ENCODE results near the gene PLD2.

DNA sequence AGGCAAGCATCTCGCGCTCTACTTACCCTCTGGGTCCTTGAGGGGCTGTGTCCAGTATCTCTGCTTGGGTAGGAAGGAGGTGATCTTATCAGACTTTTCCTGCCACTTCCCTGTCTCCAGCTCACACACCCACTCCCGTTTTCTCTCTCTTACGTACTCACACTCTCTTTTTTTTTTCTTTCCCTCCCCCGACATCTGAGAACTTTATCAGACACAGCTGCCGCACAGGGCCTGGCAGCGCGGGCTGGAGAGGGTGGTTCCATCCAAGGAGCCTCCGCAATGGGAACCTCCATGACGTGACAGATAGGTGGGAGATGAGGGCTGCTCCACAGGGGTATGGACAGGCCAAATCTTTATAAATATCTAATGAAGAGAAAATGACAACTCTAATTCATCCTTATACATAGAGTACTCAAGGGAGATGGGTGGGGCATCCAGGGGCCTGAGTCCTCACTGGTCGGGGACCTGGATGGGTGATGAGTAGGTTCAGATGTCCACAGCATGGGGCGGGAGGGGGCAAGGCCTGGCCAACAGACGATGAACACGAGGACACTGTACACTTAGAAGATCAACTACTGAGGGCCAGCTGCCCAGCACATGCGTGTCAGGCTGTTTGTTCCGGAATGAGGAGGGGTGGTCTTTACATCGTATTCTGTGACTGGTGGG lies 49.5 kb downstream of the PLD2 start:
- no peak for TF ChIP-seq POLR2A (IDR thresholded peaks at IDR 0.05)
- no peak for TF ChIP-seq CTCF (IDR thresholded peaks at IDR 0.05)
- TF ChIP-seq EP300 (IDR thresholded peaks at IDR 0.05; ENCODE audit: low read depth) = no peak
